HEK293 (cell line): ENCODE data around the gene CPNE4.

Experiments used
- CTCF ChIA-PET: fragments of 350-600 bp; formaldehyde crosslinking; extraction: SDS; loops from one replicate; lab custom pipeline; 2021; ENCODE audit warnings: antibody characterized with exemption; lab: Yijun Ruan, JAX
- POLR2A ChIA-PET: fragments of 300-600 bp; formaldehyde crosslinking; extraction: SDS; loops from one replicate; lab custom pipeline; 2020; ENCODE audit warnings: antibody characterized with exemption, inconsistent platforms; lab: Yijun Ruan, JAX
- H3K27ac ChIP-seq: fragments of 200-500 bp; sonication (Bioruptor generic); 2 replicates; pipeline ENCODE4 v1.5.1; 2014; ENCODE audit warnings: low read depth, low read length, control low read depth, inconsistent platforms; ENCODE audit errors: extremely low read depth
- H3K36me3 ChIP-seq, 2 experiments: fragments of 200-500 bp in 1 of 2; sonication (Bioruptor generic) in 1 of 2; 1 replicate in 1 of 2; 2 replicates in 1 of 2; pipeline ENCODE4 v1.5.1; 2014 to 2017; ENCODE audit warnings: inconsistent platforms in 2 of 2, low read length in 2 of 2; ENCODE audit not compliant: control insufficient read depth in 2 of 2, insufficient read depth in 1 of 2
- H3K4me1 ChIP-seq: fragments of 200-500 bp; sonication (Bioruptor generic); 2 replicates; pipeline ENCODE4 v1.5.1; 2014; ENCODE audit warnings: mild to moderate bottlenecking, low read length, inconsistent platforms; ENCODE audit not compliant: control insufficient read depth, insufficient read depth
- H3K4me3 ChIP-seq: 2 replicates; pipeline ENCODE4 v1.5.1; 2011; ENCODE audit warnings: low read depth, mild to moderate bottlenecking, control low read depth, low read length, moderate library complexity
- H3K9me3 ChIP-seq: fragments of 200-500 bp; sonication (Bioruptor generic); 2 replicates; pipeline ENCODE4 v1.5.1; 2014; ENCODE audit warnings: low read depth, low read length, inconsistent platforms; ENCODE audit not compliant: control insufficient read depth, insufficient read depth
- BCL6B ChIP-seq: fragments of 450-650 bp; formaldehyde crosslinking; IDR thresholded peaks from 2 replicates; pipeline ENCODE4 v1.5.1; 2017; ENCODE audit warnings: missing biosample characterization, missing genetic modification characterization
- GFI1B ChIP-seq: fragments of 450-650 bp; formaldehyde crosslinking; IDR thresholded peaks from 2 replicates; pipeline ENCODE4 v1.5.1; 2016; ENCODE audit warnings: missing biosample characterization, missing genetic modification characterization
- KLF10 ChIP-seq: fragments of 450-650 bp; IDR thresholded peaks from 2 replicates; pipeline ENCODE4 v1.5.1; 2018; ENCODE audit warnings: missing biosample characterization, mild to moderate bottlenecking, missing genetic modification characterization
- KLF9 ChIP-seq: fragments of 450-650 bp; formaldehyde crosslinking; IDR thresholded peaks from 2 replicates; pipeline ENCODE4 v1.5.1; 2016; ENCODE audit warnings: missing biosample characterization, missing genetic modification characterization, low read depth
- OVOL3 ChIP-seq: fragments of 450-650 bp; formaldehyde crosslinking; IDR thresholded peaks from 2 replicates; pipeline ENCODE4 v1.5.1; 2016; ENCODE audit warnings: missing biosample characterization, missing genetic modification characterization
- ZBTB26 ChIP-seq: fragments of 450-650 bp; formaldehyde crosslinking; optimal IDR thresholded peaks from 2 replicates; pipeline ENCODE3; 2016; ENCODE audit warnings: missing biosample characterization, mild to moderate bottlenecking, missing genetic modification characterization
- ZFP69B ChIP-seq: fragments of 450-650 bp; formaldehyde crosslinking; IDR thresholded peaks from 2 replicates; pipeline ENCODE4 v1.5.1; 2016; ENCODE audit warnings: missing biosample characterization, missing genetic modification characterization
- ZNF138 ChIP-seq: fragments of 450-650 bp; formaldehyde crosslinking; IDR thresholded peaks from 2 replicates; pipeline ENCODE4 v1.5.1; 2016; ENCODE audit warnings: missing biosample characterization, missing genetic modification characterization, borderline replicate concordance
- ZNF174 ChIP-seq: fragments of 450-650 bp; formaldehyde crosslinking; IDR thresholded peaks from 2 replicates; pipeline ENCODE4 v1.5.0; 2017; ENCODE audit warnings: missing biosample characterization, mild to moderate bottlenecking, missing genetic modification characterization
- ZNF19 ChIP-seq: fragments of 450-650 bp; formaldehyde crosslinking; IDR thresholded peaks from 2 replicates; pipeline ENCODE4; 2016; ENCODE audit warnings: missing biosample characterization, missing genetic modification characterization, low read depth
- ZNF221 ChIP-seq: fragments of 450-650 bp; formaldehyde crosslinking; IDR thresholded peaks from 2 replicates; pipeline ENCODE4 v1.5.1; 2017; ENCODE audit warnings: missing biosample characterization, missing genetic modification characterization, borderline replicate concordance
- ZNF23 ChIP-seq: fragments of 450-650 bp; formaldehyde crosslinking; IDR thresholded peaks from 2 replicates; pipeline ENCODE4 v1.5.1; 2016; ENCODE audit warnings: missing biosample characterization, missing genetic modification characterization, borderline replicate concordance
- ZNF24 ChIP-seq: fragments of 450-650 bp; formaldehyde crosslinking; IDR thresholded peaks from 2 replicates; pipeline ENCODE4 v1.5.1; 2016; ENCODE audit warnings: missing biosample characterization, missing genetic modification characterization
- ZNF335 ChIP-seq: fragments of 450-650 bp; formaldehyde crosslinking; conservative IDR thresholded peaks from 2 replicates; pipeline ENCODE4 v1.5.1; 2016; ENCODE audit warnings: missing biosample characterization, missing genetic modification characterization
- ZNF416 ChIP-seq: fragments of 450-650 bp; formaldehyde crosslinking; IDR thresholded peaks from 2 replicates; pipeline ENCODE4 v1.5.1; 2016; ENCODE audit warnings: missing biosample characterization, missing genetic modification characterization
- ZNF501 ChIP-seq: fragments of 450-650 bp; formaldehyde crosslinking; IDR thresholded peaks from 2 replicates; pipeline ENCODE4 v1.5.1; 2016; ENCODE audit warnings: missing biosample characterization, missing genetic modification characterization
- ZNF623 ChIP-seq: fragments of 450-650 bp; formaldehyde crosslinking; IDR thresholded peaks from 2 replicates; pipeline ENCODE4 v1.5.1; 2016; ENCODE audit warnings: missing biosample characterization, missing genetic modification characterization
- ZNF664 ChIP-seq: fragments of 450-650 bp; formaldehyde crosslinking; IDR thresholded peaks from 2 replicates; pipeline ENCODE4 v1.5.1; 2016; ENCODE audit warnings: missing biosample characterization, missing genetic modification characterization
- ZNF776 ChIP-seq: fragments of 450-650 bp; formaldehyde crosslinking; IDR thresholded peaks from 2 replicates; pipeline ENCODE4 v1.5.0; 2017; ENCODE audit warnings: missing biosample characterization, missing genetic modification characterization, borderline replicate concordance
- ZNF843 ChIP-seq: fragments of 450-650 bp; formaldehyde crosslinking; IDR thresholded peaks from 2 replicates; pipeline ENCODE4 v1.5.1; 2016; ENCODE audit warnings: missing biosample characterization, missing genetic modification characterization
- ZSCAN23 ChIP-seq: fragments of 450-650 bp; formaldehyde crosslinking; IDR thresholded peaks from 2 replicates; pipeline ENCODE4 v1.5.1; 2016; ENCODE audit warnings: missing biosample characterization, missing genetic modification characterization
- ZSCAN5A ChIP-seq: fragments of 450-650 bp; formaldehyde crosslinking; IDR thresholded peaks from 2 replicates; pipeline ENCODE4 v1.5.1; 2016; ENCODE audit warnings: missing biosample characterization, missing genetic modification characterization

CPNE4 gene

GRCh38 chr3:131622726-131623125 lies 412.1 kb downstream of the CPNE4 start (continued):
- TF ChIP-seq ZNF138 (no peak), ZNF843 (tag by site-specific recombination) (no peak), GFI1B (tag by site-specific recombination) (no peak), ZNF623 (tag by site-specific recombination) (no peak), KLF9 (tag by site-specific recombination) (no peak)

GRCh38 chr3:131620977-131621376 lies 413.8 kb downstream of the CPNE4 start:
- H3K36me3 ChIP-seq: no peaks in the 10 kb centered on the region
- no peaks in the 10 kb centered on the region for H3K9me3 ChIP-seq
- CTCF ChIA-PET: no interaction called here
- TF ChIP-seq ZNF221: no peak
- no peak for TF ChIP-seq BCL6B (tag by site-specific recombination)
- no peak for TF ChIP-seq ZNF501 (tag by site-specific recombination)
- TF ChIP-seq ZNF416: no peak
- no peak for TF ChIP-seq OVOL3 (tag by site-specific recombination)
- no peak for TF ChIP-seq KLF10 (tag by site-specific recombination)
- TF ChIP-seq ZNF19: no peak
- TF ChIP-seq ZBTB26: no peak
- TF ChIP-seq ZSCAN23 (tag by site-specific recombination): no peak
- TF ChIP-seq ZNF23 (tag by site-specific recombination): no peak
- no peak for TF ChIP-seq ZSCAN5A (tag by site-specific recombination)
- TF ChIP-seq ZNF776 (tag by site-specific recombination): no peak
- TF ChIP-seq ZFP69B (tag by site-specific recombination): no peak
- TF ChIP-seq ZNF335 (tag by site-specific recombination): no peak
- TF ChIP-seq ZNF24 (tag by site-specific recombination): no peak
- no peak overlapping the region for H3K27ac ChIP-seq
- H3K4me1 ChIP-seq: no peaks in the 10 kb centered on the region
- POLR2A ChIA-PET: no interaction called here
- no peak overlapping the region for H3K4me3 ChIP-seq

- TF ChIP-seq ZNF664 (tag by site-specific recombination) (no peak), ZNF174 (tag by site-specific recombination) (no peak)
- Histone ChIP-seq H3K27ac (no peak overlapping the region), H3K4me3 (no peak overlapping the region), H3K4me1 (no peaks in the 10 kb centered on the region), H3K36me3 (no peaks in the 10 kb centered on the region), H3K9me3 (no peaks in the 10 kb centered on the region)
- ChIA-PET CTCF (no interaction called here), POLR2A (no interaction called here)
These were observed 415.0 kb downstream of the CPNE4 start for GRCh38 chr3:131619821-131620220.
